Ascending aorta (tissue), 2 donors: Measurements from ENCODE around the gene PDX1. TPM values are rescaled to one million over a fixed set of nuclear protein-coding genes. Genes with fewer than 3 reads are reported as not detected.
A peak's percentile ranks its signal among the peaks of the same experiment; 100 is the strongest.

Experiments used
- DNase-seq, 2 donors: peaks; one replicate each; pipeline ENCODE4 v3.0.0-alpha.2; 2019; ENCODE audit warnings: low spot score in 2 of 2
- H3K27ac ChIP-seq, 2 donors: fragments of 200-600 bp; sonication (generic); one replicate each; pipeline ENCODE4 v1.5.1; 2016 to 2017; ENCODE audit warnings: mild to moderate bottlenecking in 1 of 2
- H3K27me3 ChIP-seq: fragments of 200-600 bp; sonication (generic); one replicate; pipeline ENCODE4 v1.5.1; 2017
- H3K36me3 ChIP-seq, 2 donors: fragments of 200-600 bp; sonication (generic); one replicate each; pipeline ENCODE4 v1.5.1; 2016
- H3K4me1 ChIP-seq, 2 donors: fragments of 200-600 bp; sonication (generic); one replicate each; pipeline ENCODE4 v1.5.1; 2016 to 2017; ENCODE audit warnings: mild to moderate bottlenecking in 1 of 2
- H3K4me3 ChIP-seq, 2 donors: fragments of 200-600 bp; sonication (generic); one replicate each; pipeline ENCODE4 v1.5.1; 2016 to 2017; ENCODE audit warnings: mild to moderate bottlenecking in 1 of 2
- H3K9me3 ChIP-seq, 2 donors: fragments of 200-600 bp; sonication (generic); one replicate each; pipeline ENCODE4 v1.5.1; 2016
- CTCF ChIP-seq, 3 experiments: fragments of 200-600 bp in 2 of 3; fragments of 450-650 bp in 1 of 3; sonication (generic) in 2 of 3; IDR thresholded peaks; one replicate each; pipeline ENCODE4 v1.5.1; 2016 to 2019; ENCODE audit warnings: antibody characterized with exemption in 3 of 3, mild to moderate bottlenecking in 1 of 3, moderate library complexity in 1 of 3
- intact Hi-C: fragments of 100-400 bp; cut with DNase I; formaldehyde crosslinking; loops from one replicate; pipeline ENCODE4 v1.15.1; 2023
- total RNA-seq: library from RNA; depleted of rRNA; stranded (reverse); fragments of >200 nt; gene quantifications from one replicate; pipeline ENCODE4 v1.1.0, GENCODE V29; 2016

Gene PDX1
- total RNA-seq, 1 donor from 2014 or later: not detected

GRCh38 chr13:27915301-27916207 lies 4.2 kb upstream of the PDX1 start:
- no peaks in the 10 kb centered on the region for H3K9me3 ChIP-seq
- H3K27me3 ChIP-seq: peaks cover 29% of the 10 kb centered on the region
- intact Hi-C loops: no loop called here
- no peaks in the 10 kb centered on the region for H3K36me3 ChIP-seq
- H3K4me3 ChIP-seq: no peak overlapping the region
- no peak for TF ChIP-seq CTCF (IDR thresholded peaks at IDR 0.05)
- no peak for DNase-seq
- H3K27ac ChIP-seq: no peak overlapping the region
- peaks cover 0 to 17% of the 10 kb centered on the region in 2 donors for H3K4me1 ChIP-seq

- Histone ChIP-seq H3K27me3 (peaks cover 37% of the 10 kb centered on the region), H3K36me3 (no peaks in the 10 kb centered on the region), H3K4me1 (peaks cover 7 to 27% of the 10 kb centered on the region in 2 donors), H3K4me3 (no peak overlapping the region), H3K27ac (no peak overlapping the region), H3K9me3 (no peaks in the 10 kb centered on the region)
- intact Hi-C loops: no loop called here
- TF ChIP-seq CTCF (IDR thresholded peaks at IDR 0.05): no peak
- no peak for DNase-seq
Observed at GRCh38 chr13:27917121-27917947, 2.5 kb upstream of the PDX1 start.

GRCh38 chr13:27918041-27918917 lies 1.5 kb upstream of the PDX1 start:
- no peaks in the 10 kb centered on the region for H3K36me3 ChIP-seq
- no peak for DNase-seq
- H3K4me1 ChIP-seq: peaks cover 7 to 27% of the 10 kb centered on the region in 2 donors
- no peak for TF ChIP-seq CTCF (IDR thresholded peaks at IDR 0.05)
- H3K27ac ChIP-seq: no peak overlapping the region
- H3K27me3 ChIP-seq: peaks cover 45% of the 10 kb centered on the region
- intact Hi-C loops: no loop called here
- H3K9me3 ChIP-seq: no peaks in the 10 kb centered on the region
- no peak overlapping the region for H3K4me3 ChIP-seq

GRCh38 chr13:27918918-27919658 lies 712 bp upstream of the PDX1 start:
- intact Hi-C loops: no loop called here
- H3K4me3 ChIP-seq: peak overlapping the region in 1 of 2 donors; percentile 61
- H3K27ac ChIP-seq: no peak overlapping the region
- no peak for TF ChIP-seq CTCF (IDR thresholded peaks at IDR 0.05)
- no peaks in the 10 kb centered on the region for H3K36me3 ChIP-seq
- H3K4me1 ChIP-seq: peaks cover 7 to 27% of the 10 kb centered on the region in 2 donors
- peaks cover 45% of the 10 kb centered on the region for H3K27me3 ChIP-seq
- no peaks in the 10 kb centered on the region for H3K9me3 ChIP-seq
- DNase-seq: no peak

GRCh38 chr13:27919659-27919933 lies 204 bp upstream of the PDX1 start:
- Histone ChIP-seq H3K36me3 (no peaks in the 10 kb centered on the region), H3K27ac (no peak overlapping the region), H3K27me3 (peaks cover 49% of the 10 kb centered on the region)

More at GRCh38 chr13:27919659-27919933, 204 bp upstream of the PDX1 start:
- intact Hi-C loops: no loop called here
- no peak for TF ChIP-seq CTCF (IDR thresholded peaks at IDR 0.05)
- DNase-seq: no peak
- Histone ChIP-seq H3K4me1 (peaks cover 7 to 27% of the 10 kb centered on the region in 2 donors), H3K4me3 (peak overlapping the region; percentile 29 to 61), H3K9me3 (no peaks in the 10 kb centered on the region)
